ENCODE results near the gene ZSCAN12.

DNA sequence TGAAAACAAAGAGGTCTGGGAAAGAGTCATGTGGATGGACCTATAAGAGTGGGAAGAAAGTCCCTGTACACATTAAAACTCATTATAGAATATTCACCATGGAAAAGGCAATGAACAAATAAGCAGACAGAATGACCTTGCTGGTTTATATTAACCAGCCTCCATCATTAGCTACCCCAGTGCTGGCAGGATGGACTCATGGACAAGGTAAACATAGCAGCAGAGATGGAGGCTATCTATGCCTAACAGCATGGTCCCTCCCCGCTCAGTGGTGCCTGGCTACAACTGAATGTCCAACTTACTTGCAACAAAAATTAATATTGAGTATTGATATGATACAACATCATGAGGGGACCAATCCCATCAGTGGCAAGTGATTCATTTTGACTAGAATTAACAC, 54.3 kb downstream of the ZSCAN12 start:
- TF ChIP-seq, protein P1, sequence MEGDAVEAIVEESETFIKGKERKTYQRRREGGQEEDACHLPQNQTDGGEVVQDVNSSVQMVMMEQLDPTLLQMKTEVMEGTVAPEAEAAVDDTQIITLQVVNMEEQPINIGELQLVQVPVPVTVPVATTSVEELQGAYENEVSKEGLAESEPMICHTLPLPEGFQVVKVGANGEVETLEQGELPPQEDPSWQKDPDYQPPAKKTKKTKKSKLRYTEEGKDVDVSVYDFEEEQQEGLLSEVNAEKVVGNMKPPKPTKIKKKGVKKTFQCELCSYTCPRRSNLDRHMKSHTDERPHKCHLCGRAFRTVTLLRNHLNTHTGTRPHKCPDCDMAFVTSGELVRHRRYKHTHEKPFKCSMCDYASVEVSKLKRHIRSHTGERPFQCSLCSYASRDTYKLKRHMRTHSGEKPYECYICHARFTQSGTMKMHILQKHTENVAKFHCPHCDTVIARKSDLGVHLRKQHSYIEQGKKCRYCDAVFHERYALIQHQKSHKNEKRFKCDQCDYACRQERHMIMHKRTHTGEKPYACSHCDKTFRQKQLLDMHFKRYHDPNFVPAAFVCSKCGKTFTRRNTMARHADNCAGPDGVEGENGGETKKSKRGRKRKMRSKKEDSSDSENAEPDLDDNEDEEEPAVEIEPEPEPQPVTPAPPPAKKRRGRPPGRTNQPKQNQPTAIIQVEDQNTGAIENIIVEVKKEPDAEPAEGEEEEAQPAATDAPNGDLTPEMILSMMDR (IDR thresholded peaks at IDR 0.05 in 2 of 3, conservative IDR thresholded peaks at IDR 0.05 in 1 of 3; ENCODE audit: control insufficient read depth in 2 of 3, extremely low read depth in 1 of 3, insufficient read depth in 1 of 3, low read depth in 3 of 3, low read length in 3 of 3) = no peak
- TF ChIP-seq, protein P2, sequence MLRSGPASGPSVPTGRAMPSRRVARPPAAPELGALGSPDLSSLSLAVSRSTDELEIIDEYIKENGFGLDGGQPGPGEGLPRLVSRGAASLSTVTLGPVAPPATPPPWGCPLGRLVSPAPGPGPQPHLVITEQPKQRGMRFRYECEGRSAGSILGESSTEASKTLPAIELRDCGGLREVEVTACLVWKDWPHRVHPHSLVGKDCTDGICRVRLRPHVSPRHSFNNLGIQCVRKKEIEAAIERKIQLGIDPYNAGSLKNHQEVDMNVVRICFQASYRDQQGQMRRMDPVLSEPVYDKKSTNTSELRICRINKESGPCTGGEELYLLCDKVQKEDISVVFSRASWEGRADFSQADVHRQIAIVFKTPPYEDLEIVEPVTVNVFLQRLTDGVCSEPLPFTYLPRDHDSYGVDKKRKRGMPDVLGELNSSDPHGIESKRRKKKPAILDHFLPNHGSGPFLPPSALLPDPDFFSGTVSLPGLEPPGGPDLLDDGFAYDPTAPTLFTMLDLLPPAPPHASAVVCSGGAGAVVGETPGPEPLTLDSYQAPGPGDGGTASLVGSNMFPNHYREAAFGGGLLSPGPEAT (IDR thresholded peaks at IDR 0.05; ENCODE audit: low read depth) = no peak
- TF ChIP-seq POLR2A (IDR thresholded peaks at IDR 0.05; ENCODE audit: low read depth, low read length) = no peak
- TF ChIP-seq MEF2A (IDR thresholded peaks at IDR 0.05; ENCODE audit: insufficient read depth, low read depth, low read length) = no peak
- TF ChIP-seq EZH2 (IDR thresholded peaks at IDR 0.05; ENCODE audit: borderline replicate concordance, control insufficient read depth, low read depth, low read length) = no peak

All from GM12878 (cell line).